GM21367 (cell line): ENCODE data around the gene CCDC32.

ENCODE experiments used
- ATAC-seq: cut with Tn5 transposase; IDR thresholded peaks from one replicate; pipeline ENCODE4 v1.9.1; 2021; ENCODE audit not compliant: unreplicated experiment

CCDC32 gene

GRCh38 chr15:40567111-40567510 is 2.3 kb upstream of the CCDC32 start:
- no peak for ATAC-seq

- ATAC-seq: no peak
Measured at GRCh38 chr15:40565333-40566238, 744 bp upstream of the CCDC32 start.

- ATAC-seq: no peak
Measured at GRCh38 chr15:40563426-40563825, 1.4 kb downstream of the CCDC32 start.

DNA sequence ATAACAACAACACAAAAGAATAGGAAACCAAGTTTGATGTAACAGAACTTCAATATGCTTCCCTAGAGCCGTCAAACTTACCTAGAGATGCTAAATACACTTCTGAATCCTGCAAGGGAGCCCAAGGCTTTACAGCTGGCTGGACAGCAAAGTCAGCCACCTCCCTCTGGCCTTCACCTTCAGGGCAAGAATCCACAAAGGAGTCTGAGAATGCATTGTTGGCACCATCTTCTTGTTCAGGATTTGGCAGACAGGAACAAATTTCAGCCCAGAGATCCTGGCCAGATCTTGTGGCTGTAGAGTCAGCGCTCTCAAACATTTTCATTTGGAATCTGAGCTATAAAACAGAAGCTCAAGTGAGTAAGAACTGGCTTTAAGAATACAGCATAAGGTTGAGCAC is 2.2 kb downstream of the CCDC32 start:
- ATAC-seq: no peak

DNA sequence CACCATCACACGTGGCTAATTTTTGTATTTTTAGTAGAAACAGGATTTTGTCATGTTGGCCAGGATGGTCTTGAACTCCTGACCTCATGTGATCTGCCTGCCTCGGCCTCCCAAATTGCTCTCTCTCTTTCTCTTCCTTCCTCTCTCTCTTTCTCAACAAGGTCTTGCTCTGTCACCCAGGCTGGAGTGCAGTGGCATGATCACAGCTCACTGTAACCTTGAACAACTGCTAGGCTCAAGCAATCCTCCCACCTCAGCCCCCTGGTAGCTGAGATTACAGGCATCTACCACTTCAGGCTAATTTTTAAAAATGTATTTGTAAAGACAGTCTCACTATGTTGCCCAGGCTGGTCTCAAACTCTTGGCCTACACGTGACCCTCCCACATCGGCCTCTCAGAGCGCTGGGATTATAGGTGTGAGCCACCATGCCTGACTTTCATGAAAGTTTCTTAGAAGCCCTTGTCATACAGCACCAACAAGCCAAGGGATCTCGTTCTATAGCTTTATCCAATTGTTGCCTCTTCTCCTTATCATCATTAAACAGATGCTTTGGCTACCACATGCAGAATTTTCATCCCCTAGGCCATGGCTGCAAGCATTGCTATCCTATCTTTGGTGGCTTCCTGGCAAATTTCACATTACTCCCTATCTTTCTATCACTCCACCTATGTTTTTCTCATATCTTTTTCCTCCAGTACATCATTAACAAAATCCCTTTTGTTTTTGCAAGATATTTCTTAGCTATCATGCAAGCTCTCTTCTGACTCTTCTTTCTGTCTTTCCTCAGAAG is 5.7 kb downstream of the CCDC32 start:
- no peak for ATAC-seq

- no peak for ATAC-seq
Measured at GRCh38 chr15:40555876-40556275, 9.0 kb downstream of the CCDC32 start.

DNA sequence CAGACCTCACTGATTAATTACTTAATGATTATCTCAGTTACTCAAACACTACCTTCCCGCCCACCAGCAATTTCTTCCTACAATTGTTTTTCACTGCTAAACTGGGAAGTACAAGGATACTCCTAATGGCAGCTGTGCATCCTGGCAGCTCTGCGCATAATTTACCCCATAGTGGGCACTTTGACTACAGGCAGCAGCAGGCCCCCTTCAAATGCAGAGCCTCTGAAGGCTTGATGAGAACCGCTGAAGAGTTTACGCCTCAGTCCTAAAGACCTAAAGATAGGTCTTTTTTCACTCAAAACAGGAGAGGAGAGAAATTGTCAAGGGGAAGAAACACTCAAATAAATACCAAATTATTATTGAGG is 10.7 kb downstream of the CCDC32 start:
- ATAC-seq: no peak

DNA sequence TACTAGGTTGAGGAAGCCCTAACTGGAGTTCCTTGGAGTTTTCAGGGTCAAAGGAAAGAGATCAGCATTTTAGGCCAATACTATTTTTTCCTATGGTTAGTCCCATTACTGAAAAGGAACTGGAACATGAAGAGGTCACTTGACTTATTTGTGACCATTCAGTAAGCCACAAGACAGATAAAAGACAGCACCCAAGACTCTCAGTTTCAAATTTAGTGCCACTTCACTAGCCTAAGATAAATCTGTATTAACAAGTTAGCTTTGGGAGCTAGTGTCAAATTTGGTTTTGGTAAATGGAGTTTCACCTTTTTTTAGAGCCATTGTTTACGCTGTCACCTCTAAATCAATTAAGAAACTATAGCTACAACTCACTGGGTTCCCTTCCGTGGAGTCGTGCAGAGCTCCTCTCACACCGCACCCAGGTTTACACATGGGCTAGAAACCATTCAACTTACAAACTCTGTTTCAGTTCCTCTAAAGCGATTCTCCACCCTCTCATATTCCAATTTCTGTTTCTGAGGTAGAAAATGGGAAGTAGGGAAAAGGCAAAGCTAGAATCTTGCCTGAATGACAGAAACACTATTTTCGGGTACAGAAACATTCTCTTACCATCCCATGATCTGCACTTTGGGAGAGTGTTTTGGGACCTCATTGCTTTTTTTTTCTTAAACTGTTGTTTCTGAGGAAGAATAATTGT is 14.4 kb downstream of the CCDC32 start:
- peak; percentile 59 for ATAC-seq

GRCh38 chr15:40549894-40550293 is 14.9 kb downstream of the CCDC32 start:
- ATAC-seq: peak; percentile 9

DNA sequence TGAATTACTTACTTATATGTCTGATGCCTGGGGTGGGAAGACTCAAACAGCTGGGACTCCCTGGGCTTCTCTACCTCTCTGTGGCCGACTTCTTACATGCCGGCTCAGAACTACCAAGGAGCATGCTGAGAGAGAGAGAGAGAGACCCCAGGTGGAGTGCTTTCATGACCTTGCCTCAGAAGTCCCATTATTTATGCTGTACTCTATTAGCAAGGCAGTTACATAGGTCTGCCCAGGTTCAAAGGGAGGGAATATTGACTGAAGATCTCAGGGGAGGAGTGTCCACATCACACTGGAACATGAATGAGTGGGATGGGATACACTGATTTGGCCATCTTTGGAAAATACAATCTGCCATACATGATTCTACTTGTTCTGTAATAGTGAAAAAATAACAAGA is 16.2 kb downstream of the CCDC32 start:
- ATAC-seq: no peak

DNA sequence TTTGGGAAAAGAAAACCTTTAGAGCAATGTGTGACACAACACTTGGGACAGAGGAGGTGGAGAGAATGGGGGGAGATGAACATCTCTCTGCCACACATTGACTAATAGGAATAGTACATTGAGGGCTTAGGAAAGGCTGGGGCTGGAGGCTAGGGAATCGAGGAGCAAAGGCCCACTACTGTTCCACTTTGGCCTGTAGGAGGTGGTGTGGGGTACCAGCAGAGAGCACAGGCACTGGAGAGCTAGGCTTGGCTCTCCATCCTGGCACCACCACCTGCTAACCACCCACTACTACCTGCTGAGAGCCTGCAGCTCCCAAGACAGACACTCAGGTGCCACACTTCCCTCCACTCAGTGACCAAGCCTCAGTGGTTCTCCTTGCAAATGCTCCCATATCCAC is 19.4 kb downstream of the CCDC32 start:
- ATAC-seq: no peak

DNA sequence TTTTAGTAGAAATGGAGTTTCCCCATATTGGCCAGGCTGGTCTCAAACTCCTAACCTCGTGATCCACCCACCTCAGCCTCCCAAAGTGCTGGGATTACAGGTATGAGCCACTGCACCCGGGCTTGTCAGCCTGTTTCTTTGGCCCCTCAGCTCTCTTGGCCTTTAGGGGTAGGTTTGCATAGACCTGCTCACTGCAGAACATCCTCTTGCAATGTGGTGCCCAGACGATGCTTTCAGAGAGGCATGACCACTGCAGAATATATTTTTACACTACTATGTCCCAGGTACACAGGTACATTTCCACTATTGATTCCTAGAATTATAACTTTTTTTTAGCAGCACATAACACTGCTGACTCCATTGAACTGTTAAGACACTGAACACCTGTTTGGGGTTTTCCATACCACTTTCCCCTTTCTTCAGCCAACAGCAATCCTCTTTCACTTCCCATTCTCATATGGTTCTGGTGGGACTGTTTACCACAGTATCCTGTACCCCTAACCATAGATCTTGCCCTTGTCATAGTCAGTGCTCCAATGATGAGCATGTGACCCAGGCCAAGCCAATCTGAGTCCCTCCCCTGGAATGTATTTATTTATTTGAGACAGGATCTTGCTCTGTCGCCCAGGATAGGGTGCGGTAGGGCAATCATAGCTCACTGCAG is 21.1 kb downstream of the CCDC32 start:
- ATAC-seq: peak; percentile 58

DNA sequence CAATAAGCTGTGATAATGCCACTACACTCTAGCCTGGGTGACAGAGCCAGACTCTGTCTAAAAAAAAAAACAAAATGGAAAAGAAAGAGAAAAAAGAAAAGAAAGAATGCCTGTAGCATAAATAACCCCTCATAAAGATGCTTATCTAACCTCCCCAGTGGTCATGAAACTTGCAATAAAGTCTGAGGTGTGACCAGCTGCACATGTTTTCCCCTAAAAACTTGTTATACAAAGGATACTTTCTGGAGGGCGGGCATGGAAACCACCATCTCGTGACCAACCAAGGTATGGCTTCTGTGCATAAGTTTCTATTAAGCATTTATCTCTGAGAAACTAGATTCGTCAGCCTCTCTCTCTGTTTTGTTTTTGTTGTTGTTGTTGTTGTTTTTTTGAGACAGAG is 21.8 kb downstream of the CCDC32 start:
- ATAC-seq: no peak

DNA sequence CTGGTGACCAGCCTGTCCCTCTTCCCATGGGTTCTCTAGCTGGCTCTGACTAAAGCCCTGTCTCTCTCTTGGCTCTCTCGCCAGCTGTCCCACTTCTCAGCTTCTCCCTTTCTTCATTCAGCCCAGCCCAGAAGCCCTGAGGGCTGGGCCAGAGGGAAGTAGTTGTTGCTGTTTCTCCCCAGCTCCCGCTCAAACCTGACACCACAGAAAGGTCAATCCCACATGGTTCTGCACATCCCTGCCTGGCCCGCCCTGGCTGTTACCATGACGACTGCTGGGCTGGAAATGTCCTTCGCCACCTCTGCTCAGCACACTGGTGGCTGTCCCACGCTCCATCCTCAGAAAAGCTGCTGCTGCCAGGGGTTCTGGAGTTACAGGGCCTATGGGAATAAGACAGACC is 25.9 kb downstream of the CCDC32 start:
- ATAC-seq: no peak

DNA sequence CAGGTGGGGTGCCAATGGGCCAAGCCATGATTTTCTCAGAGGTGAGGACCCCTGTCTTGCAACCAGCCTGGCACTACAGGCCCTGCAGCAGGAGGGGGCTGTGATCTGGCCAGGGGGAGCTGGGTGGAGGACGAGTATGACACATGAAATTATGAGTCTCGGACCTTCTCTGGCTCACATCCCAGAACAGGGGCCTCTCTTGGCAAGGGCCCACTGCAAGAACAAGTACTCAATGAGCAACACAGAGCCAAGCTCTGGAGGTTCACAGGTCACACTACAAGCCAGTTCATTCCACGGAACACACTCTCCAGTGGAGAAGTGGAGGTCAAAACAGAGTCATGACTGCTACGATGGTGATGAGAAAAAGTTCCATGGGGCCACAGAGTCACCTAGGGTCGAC is 28.3 kb downstream of the CCDC32 start:
- ATAC-seq: no peak

- ATAC-seq: no peak
Measured at GRCh38 chr15:40534371-40534770, 30.5 kb downstream of the CCDC32 start.

DNA sequence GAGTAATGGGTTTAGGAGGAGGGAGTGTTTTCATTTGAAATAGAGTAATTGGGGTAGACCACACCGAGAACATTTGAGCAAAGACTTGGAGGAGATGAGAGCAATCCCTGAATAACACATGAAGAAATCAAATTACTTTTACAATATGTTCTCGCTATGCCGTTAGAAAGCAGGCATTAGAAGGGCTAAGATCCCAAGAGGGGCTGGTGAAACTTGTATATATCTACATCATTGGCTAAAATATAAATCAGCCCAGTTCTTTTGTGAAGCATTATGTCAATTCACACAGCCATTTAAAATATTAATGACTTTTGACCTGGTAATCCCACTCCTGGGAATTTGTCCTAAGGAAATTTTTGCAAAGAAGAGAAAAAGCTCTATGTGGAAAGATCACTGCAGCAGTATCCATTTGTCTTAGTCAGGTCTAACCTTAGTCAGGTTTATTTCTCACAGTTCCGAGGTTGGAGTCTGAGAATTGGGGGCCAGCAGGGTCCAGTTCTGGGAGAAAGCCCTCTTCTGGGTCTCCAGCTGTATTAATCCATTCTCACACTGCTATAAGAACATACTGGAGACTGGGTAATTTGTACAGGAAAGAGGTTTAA is 31.0 kb downstream of the CCDC32 start:
- ATAC-seq: no peak

GRCh38 chr15:40528801-40529200 is 36.0 kb downstream of the CCDC32 start:
- ATAC-seq: no peak

DNA sequence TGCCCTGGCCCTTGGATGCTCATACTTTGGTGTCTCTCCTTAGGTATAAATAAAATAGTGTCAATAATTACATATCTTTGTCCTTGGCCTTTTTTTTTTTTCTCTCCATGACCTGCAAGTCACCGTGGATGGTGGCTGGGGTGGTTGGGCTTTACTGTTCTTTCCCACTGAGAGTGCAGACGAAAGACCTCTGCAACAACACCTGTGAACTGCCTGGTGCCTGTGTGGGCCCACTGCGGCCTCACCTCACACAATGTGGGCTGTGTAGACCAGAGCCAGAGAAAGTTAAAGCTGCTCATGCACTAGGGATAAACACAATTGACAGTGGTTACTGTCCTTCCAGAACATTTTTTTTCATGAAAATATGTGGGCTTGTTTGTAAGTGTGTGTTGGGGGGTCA is 39.0 kb downstream of the CCDC32 start:
- no peak for ATAC-seq

- no peak for ATAC-seq
Measured at GRCh38 chr15:40523611-40524010, 41.2 kb downstream of the CCDC32 start.

- ATAC-seq: no peak
Measured at GRCh38 chr15:40516322-40516721, 48.5 kb downstream of the CCDC32 start.
